A549 treated with RU486 at 1 μM for 4 hours (cell line): ENCODE results near the gene PIH1D2. TPM values are rescaled to one million over a fixed set of nuclear protein-coding genes. Genes with fewer than 3 reads are reported as not detected.

Experiments used
- total RNA-seq: library from RNA; stranded (reverse); fragments of 200-300 nt; extraction: Qiagen RNA extraction; gene quantifications from 5 replicates; pipeline ENCODE4 v1.2.3, GENCODE V29; 2022; ENCODE audit warnings: low read depth

The PIH1D2 gene, protein sequence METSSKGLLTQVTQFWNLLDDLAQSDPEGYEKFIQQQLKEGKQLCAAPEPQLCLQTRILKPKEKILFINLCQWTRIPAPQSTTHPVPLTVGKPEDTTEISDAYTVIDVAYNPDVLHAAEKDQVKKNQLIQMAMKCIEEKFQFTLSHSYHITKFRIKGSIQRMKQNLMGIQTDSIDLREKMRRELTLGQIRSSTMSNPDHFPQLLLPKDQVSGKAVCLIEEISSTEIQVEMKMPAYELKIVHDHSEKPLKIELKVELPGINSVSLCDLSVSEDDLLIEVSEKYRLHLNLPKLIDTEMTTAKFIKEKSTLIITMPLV
- total RNA-seq, result 0.83 to 1.4 TPM (median 1.2 TPM) in 5 replicates

DNA sequence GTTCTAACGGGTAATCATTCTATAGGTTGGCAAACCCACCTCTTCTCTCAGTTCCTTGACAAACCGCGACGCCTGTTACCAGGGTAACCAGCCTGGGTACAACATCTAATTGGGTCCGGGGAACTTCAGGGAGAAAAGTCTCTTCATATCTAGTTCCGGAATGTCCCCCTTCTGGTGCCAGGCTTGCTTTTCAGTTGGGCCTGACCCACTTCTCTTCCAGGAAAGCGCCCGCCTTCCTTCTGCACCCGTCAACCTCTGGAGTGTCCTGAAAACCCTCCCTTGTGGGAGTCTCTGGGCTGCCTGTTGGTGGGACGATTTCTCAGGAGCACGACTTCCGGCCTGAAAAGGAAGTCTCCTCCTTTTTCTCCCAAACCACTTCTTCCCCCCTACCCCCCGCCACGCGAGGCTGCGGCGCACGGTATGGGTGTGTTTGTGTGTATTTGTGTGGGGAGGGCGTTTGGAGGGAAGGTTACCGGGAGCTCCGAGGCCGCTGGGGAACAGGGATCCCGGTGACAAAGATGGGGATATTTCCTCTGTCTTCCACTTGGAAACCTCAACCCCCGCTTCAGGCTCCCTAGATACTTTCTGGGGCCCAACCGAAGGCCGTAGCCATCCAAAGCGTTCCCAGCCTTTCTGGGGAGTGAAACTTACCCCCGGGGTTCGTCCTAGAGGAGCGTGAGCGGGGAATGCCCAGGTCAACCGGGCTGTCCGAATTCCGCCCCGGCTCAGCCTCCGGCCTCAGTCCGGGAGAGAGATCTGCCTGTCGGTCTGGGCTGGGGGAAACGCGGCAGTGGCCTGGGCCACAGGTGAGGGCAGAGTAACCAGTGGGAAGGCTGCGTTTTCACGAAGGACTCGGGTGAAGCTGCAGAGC lies at the start of gene PIH1D2, which contains the start of gene NKAPD1:
PIH1D2 (minus strand) TSS at position 77 of the 871 bp plus-strand sequence. CDS start 843 bp downstream, outside the sequence.
NKAPD1 (plus strand) TSS at position 359 of the 871 bp plus-strand sequence. CDS start 1,276 bp downstream, outside the sequence.

DNA sequence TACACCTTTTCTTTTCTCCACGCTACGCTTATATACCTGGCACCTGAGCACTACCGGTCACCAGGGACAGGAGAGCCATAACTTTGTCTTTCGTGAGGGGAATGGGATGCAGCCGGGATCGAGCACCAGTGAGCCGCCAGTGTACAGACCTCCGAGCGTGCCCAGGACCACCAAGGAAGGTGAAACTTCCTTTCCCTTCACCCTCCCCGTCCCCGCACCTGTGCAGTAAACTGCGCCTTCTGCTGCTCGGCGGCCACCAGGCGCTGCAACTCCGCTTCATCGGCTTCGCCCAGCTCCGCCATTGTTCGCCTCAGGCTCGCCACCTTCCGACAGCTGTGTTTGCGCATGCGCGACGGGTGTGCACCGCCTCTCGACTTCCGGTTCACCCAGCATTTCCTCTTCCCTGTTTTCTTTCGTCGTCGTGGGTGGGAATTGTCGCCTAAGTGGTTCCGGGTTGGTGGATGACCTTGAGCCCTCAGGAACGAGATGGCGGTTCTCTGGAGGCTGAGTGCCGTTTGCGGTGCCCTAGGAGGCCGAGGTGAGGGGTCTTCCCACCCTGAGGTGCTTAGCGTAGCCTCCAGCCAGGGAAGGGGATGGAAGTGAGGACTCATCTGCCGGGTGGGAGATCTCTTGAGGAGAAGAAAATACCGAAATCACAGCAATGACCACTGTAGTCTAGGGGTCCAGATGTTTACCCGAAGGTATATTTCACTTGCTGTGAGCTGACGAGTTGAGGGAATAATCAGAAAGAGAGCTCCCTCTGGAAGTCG lies 12.8 kb upstream of the PIH1D2 start, which contains the start of the genes SDHD and TIMM8B:
SDHD (plus strand) TSS at position 452 of the 770 bp plus-strand sequence; CDS start at position 487, 35 bp downstream.
TIMM8B (minus strand) TSS at position 335 of the 770 bp plus-strand sequence; CDS start at position 302, 33 bp downstream.

DNA sequence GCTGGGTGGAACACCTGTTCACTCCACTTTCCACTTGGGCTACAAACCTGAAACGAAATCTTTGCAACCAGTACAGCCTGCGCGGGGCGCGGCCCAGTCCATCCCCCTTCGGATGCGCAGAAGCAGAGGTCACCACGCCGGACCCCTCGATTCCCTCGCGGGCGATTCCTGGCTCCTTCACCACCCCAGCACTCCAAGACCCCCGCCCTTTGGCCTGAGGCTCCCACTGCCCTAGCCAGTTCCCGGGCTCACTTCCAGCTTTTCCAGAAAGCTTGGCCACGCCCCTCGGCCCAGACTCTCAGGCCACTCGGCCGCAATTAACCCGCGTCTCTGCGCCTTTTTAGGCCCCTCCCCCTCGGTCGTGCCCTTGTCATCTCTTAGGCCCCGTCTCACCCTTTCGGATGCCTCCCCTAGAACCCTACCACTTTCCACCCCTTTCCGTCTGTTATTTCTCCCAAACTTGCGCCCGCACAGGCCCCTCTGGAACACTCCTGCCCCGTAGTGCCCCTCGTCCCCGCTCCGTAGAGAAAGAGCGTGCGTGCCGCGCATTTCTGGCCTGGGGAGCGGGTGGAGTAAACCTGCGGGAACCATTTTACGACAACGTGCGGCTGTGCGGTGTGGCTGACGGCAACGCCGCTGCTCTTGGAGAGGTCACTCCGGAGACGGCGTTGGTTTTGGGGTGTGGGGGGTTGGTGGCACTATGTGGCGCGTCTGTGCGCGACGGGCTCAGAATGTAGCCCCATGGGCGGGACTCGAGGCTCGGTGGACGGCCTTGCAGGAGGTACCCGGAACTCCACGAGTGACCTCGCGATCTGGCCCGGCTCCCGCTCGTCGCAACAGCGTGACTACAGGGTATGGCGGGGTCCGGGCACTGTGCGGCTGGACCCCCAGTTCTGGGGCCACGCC lies 48.8 kb downstream of the PIH1D2 start, which contains the start of gene DLAT:
DLAT (plus strand) TSS at position 636 of the 906 bp plus-strand sequence; CDS start at position 701, 65 bp downstream.

Other genes with a start within 250 kb of the PIH1D2 start
- gene ALG9, start 202.4 kb downstream of the PIH1D2 start, total RNA-seq, result 17.3 to 21.6 TPM (median 19.3 TPM) in 5 replicates
- 0.88 to 1.6 TPM (median 1.6 TPM) in 5 replicates for gene FDXACB1, start 194.9 kb downstream of the PIH1D2 start, total RNA-seq
- 30.1 to 34.3 TPM (median 32.2 TPM) in 5 replicates for gene CFAP68, start 194.5 kb downstream of the PIH1D2 start, total RNA-seq
- 5.7 to 13.0 TPM (median 7.1 TPM) in 5 replicates for gene CRYAB, start 162.2 kb downstream of the PIH1D2 start, total RNA-seq
- not detected in 5 replicates for gene HSPB2, start 161.3 kb downstream of the PIH1D2 start, total RNA-seq
- not detected in 5 replicates for gene C11orf52, start 155.1 kb downstream of the PIH1D2 start, total RNA-seq
- 3.6 to 7.5 TPM (median 6.3 TPM) in 5 replicates for gene DIXDC1, start 136.7 kb downstream of the PIH1D2 start, total RNA-seq
- 18.9 to 35.8 TPM (median 29.2 TPM) in 5 replicates for gene DLAT, start 48.6 kb downstream of the PIH1D2 start, total RNA-seq
- gene NKAPD1, start 282 bp upstream of the PIH1D2 start, total RNA-seq, result 12.4 to 19.4 TPM (median 14.8 TPM) in 5 replicates
- gene TIMM8B, start 12.7 kb upstream of the PIH1D2 start, total RNA-seq, result 65.0 to 88.5 TPM (median 70.3 TPM) in 5 replicates
- gene SDHD, start 12.9 kb upstream of the PIH1D2 start, total RNA-seq, result 65.1 to 83.1 TPM (median 66.2 TPM) in 5 replicates
- gene IL18, start 90.1 kb upstream of the PIH1D2 start, total RNA-seq, result 62.5 to 98.1 TPM (median 93.9 TPM) in 5 replicates
- gene TEX12, start 93.4 kb upstream of the PIH1D2 start, total RNA-seq, result not detected in 5 replicates
- gene BCO2, start 101.5 kb upstream of the PIH1D2 start, total RNA-seq, result 0.59 to 0.79 TPM (median 0.71 TPM) in 5 replicates
- 24.9 to 35.2 TPM (median 29.5 TPM) in 5 replicates for gene PTS, start 152.4 kb upstream of the PIH1D2 start, total RNA-seq
- not detected in 5 replicates for gene PLET1, start 186.8 kb upstream of the PIH1D2 start, total RNA-seq